Measurements from ENCODE around the gene ANXA8. TPM values are rescaled to one million over a fixed set of nuclear protein-coding genes. Genes with fewer than 3 reads are reported as not detected.
"Not testable (repeated sequence)": the region's sequence is repeated elsewhere in the genome, so short reads cannot be mapped to it uniquely, and the experiment has no call there.

The ANXA8 gene
- total and polyA plus RNA-seq, 4 experiments from 2014 or later = not detected

- H3K27ac Mint-ChIP-seq; H3K9me3 Mint-ChIP-seq; H3K27me3 Mint-ChIP-seq; H3K27ac ChIP-seq (ENCODE audit: low read depth, low read length); H3K9me3 ChIP-seq (ENCODE audit: control insufficient read depth in 1 of 2, low read length in 2 of 2); H3K4me3 Mint-ChIP-seq; POLR2A ChIA-PET (ENCODE audit: partially characterized antibody); H3K36me3 ChIP-seq (ENCODE audit: insufficient read depth, low read length); H3K36me3 Mint-ChIP-seq; H3K4me1 Mint-ChIP-seq; intact Hi-C loops (cut with micrococcal nuclease); H3K4me1 ChIP-seq (ENCODE audit: insufficient read depth, low read length); H3K4me3 ChIP-seq (ENCODE audit: low read length in 2 of 2); H3K27me3 ChIP-seq (ENCODE audit: insufficient read depth, low read length); CTCF ChIA-PET (ENCODE audit: partially characterized antibody); DNase-seq: not testable (repeated sequence)
Observed at GRCh38 chr10:47472647-47473046, 11.3 kb downstream of the ANXA8 start.

GRCh38 chr10:47472072-47472471, 11.8 kb downstream of the ANXA8 start:
- H3K9me3 ChIP-seq (ENCODE audit: control insufficient read depth in 1 of 2, low read length in 2 of 2); H3K36me3 Mint-ChIP-seq; CTCF ChIA-PET (ENCODE audit: partially characterized antibody); H3K9me3 Mint-ChIP-seq; H3K4me1 Mint-ChIP-seq; H3K36me3 ChIP-seq (ENCODE audit: insufficient read depth, low read length); H3K27me3 Mint-ChIP-seq; H3K27ac ChIP-seq (ENCODE audit: low read depth, low read length); H3K4me1 ChIP-seq (ENCODE audit: insufficient read depth, low read length); POLR2A ChIA-PET (ENCODE audit: partially characterized antibody); H3K4me3 ChIP-seq (ENCODE audit: low read length in 2 of 2); DNase-seq; H3K27me3 ChIP-seq (ENCODE audit: insufficient read depth, low read length); H3K4me3 Mint-ChIP-seq; intact Hi-C loops (cut with micrococcal nuclease); H3K27ac Mint-ChIP-seq: not testable (repeated sequence)

GRCh38 chr10:47468731-47469528, 15.0 kb downstream of the ANXA8 start:
- POLR2A ChIA-PET (ENCODE audit: partially characterized antibody); H3K4me1 Mint-ChIP-seq; H3K9me3 ChIP-seq (ENCODE audit: control insufficient read depth in 1 of 2, low read length in 2 of 2); H3K36me3 Mint-ChIP-seq; intact Hi-C loops (cut with micrococcal nuclease); H3K27ac ChIP-seq (ENCODE audit: low read depth, low read length); H3K4me3 Mint-ChIP-seq; H3K4me1 ChIP-seq (ENCODE audit: insufficient read depth, low read length); H3K27ac Mint-ChIP-seq; H3K36me3 ChIP-seq (ENCODE audit: insufficient read depth, low read length); H3K27me3 ChIP-seq (ENCODE audit: insufficient read depth, low read length); H3K9me3 Mint-ChIP-seq; H3K4me3 ChIP-seq (ENCODE audit: low read length in 2 of 2); CTCF ChIA-PET (ENCODE audit: partially characterized antibody); H3K27me3 Mint-ChIP-seq: not testable (repeated sequence)
- peak in 1 of 5 donors; percentile 1 for DNase-seq

GRCh38 chr10:47467957-47468356, 16.0 kb downstream of the ANXA8 start:
- H3K4me3 ChIP-seq (ENCODE audit: low read length in 2 of 2); H3K27me3 Mint-ChIP-seq; DNase-seq; CTCF ChIA-PET (ENCODE audit: partially characterized antibody); H3K27me3 ChIP-seq (ENCODE audit: insufficient read depth, low read length); H3K4me1 ChIP-seq (ENCODE audit: insufficient read depth, low read length); H3K36me3 ChIP-seq (ENCODE audit: insufficient read depth, low read length); POLR2A ChIA-PET (ENCODE audit: partially characterized antibody); H3K9me3 Mint-ChIP-seq; H3K27ac ChIP-seq (ENCODE audit: low read depth, low read length); H3K4me1 Mint-ChIP-seq; H3K36me3 Mint-ChIP-seq; H3K27ac Mint-ChIP-seq; H3K9me3 ChIP-seq (ENCODE audit: control insufficient read depth in 1 of 2, low read length in 2 of 2); intact Hi-C loops (cut with micrococcal nuclease); H3K4me3 Mint-ChIP-seq: not testable (repeated sequence)

- H3K27ac Mint-ChIP-seq; H3K36me3 ChIP-seq (ENCODE audit: insufficient read depth, low read length); H3K4me1 Mint-ChIP-seq; H3K27me3 Mint-ChIP-seq; H3K27me3 ChIP-seq (ENCODE audit: insufficient read depth, low read length); H3K9me3 Mint-ChIP-seq; H3K4me1 ChIP-seq (ENCODE audit: insufficient read depth, low read length); intact Hi-C loops (cut with micrococcal nuclease); CTCF ChIA-PET (ENCODE audit: partially characterized antibody); H3K4me3 ChIP-seq (ENCODE audit: low read length in 2 of 2); H3K4me3 Mint-ChIP-seq; POLR2A ChIA-PET (ENCODE audit: partially characterized antibody); H3K27ac ChIP-seq (ENCODE audit: low read depth, low read length); H3K36me3 Mint-ChIP-seq; H3K9me3 ChIP-seq (ENCODE audit: control insufficient read depth in 1 of 2, low read length in 2 of 2): not testable (repeated sequence)
- peak in 1 of 5 donors; percentile 7 for DNase-seq
Observed at GRCh38 chr10:47467458-47467857, 16.5 kb downstream of the ANXA8 start.

- H3K9me3 Mint-ChIP-seq; POLR2A ChIA-PET (ENCODE audit: partially characterized antibody); H3K36me3 Mint-ChIP-seq; DNase-seq; H3K4me1 Mint-ChIP-seq; H3K36me3 ChIP-seq (ENCODE audit: insufficient read depth, low read length); H3K4me3 ChIP-seq (ENCODE audit: low read length in 2 of 2); H3K27ac ChIP-seq (ENCODE audit: low read depth, low read length); H3K9me3 ChIP-seq (ENCODE audit: control insufficient read depth in 1 of 2, low read length in 2 of 2); H3K27ac Mint-ChIP-seq; H3K27me3 ChIP-seq (ENCODE audit: insufficient read depth, low read length); H3K4me1 ChIP-seq (ENCODE audit: insufficient read depth, low read length); H3K27me3 Mint-ChIP-seq; H3K4me3 Mint-ChIP-seq; intact Hi-C loops (cut with micrococcal nuclease); CTCF ChIA-PET (ENCODE audit: partially characterized antibody): not testable (repeated sequence)
Observed at GRCh38 chr10:47465216-47465917, 18.5 kb downstream of the ANXA8 start.

- H3K27ac Mint-ChIP-seq; CTCF ChIA-PET (ENCODE audit: partially characterized antibody); H3K36me3 Mint-ChIP-seq; H3K27me3 ChIP-seq (ENCODE audit: insufficient read depth, low read length); H3K4me3 ChIP-seq (ENCODE audit: low read length in 2 of 2); H3K4me1 Mint-ChIP-seq; H3K4me3 Mint-ChIP-seq; POLR2A ChIA-PET (ENCODE audit: partially characterized antibody); H3K4me1 ChIP-seq (ENCODE audit: insufficient read depth, low read length); intact Hi-C loops (cut with micrococcal nuclease); H3K27ac ChIP-seq (ENCODE audit: low read depth, low read length); H3K36me3 ChIP-seq (ENCODE audit: insufficient read depth, low read length); H3K27me3 Mint-ChIP-seq; H3K9me3 ChIP-seq (ENCODE audit: control insufficient read depth in 1 of 2, low read length in 2 of 2); H3K9me3 Mint-ChIP-seq: not testable (repeated sequence)
- DNase-seq = peak in 1 of 5 donors; percentile 1
Observed at GRCh38 chr10:47462577-47463358, 21.1 kb downstream of the ANXA8 start.
